ENCODE data around the gene BTBD17. TPM values are rescaled to one million over a fixed set of nuclear protein-coding genes. Genes with fewer than 3 reads are reported as not detected.

Gene BTBD17
- polyA plus RNA-seq, 3 donors from 2014 or later, result 0.21 TPM; not detected in 2

- Mint-ChIP-seq H3K27ac (no peak overlapping the region), H3K36me3 (no peaks in the 10 kb centered on the region), H3K9me3 (no peaks in the 10 kb centered on the region), H3K4me1 (peaks cover 6 to 10% of the 10 kb centered on the region in 2 donors), H3K4me3 (no peak overlapping the region), H3K27me3 (ENCODE audit: low read depth in 3 of 3) (peaks cover 2 to 7% (median 4%) of the 10 kb centered on the region in 3 donors)
- no peak for DNase-seq
These were observed 53.5 kb downstream of the BTBD17 start for GRCh38 chr17:74307984-74308773.

Other genes starting within 250 kb of the BTBD17 start
- gene RPL38, start 158.2 kb downstream of the BTBD17 start, polyA plus RNA-seq, result 1,000 to 10,000 TPM in 1 of 3 donors, 100 to 1,000 TPM in 2; 638 to 1,583 (median 956) TPM
- 1 to 10 TPM in 2 of 3 donors, under 1 TPM in 1; 0.15 to 2.0 (median 1.1) TPM for gene TTYH2, start 148.3 kb downstream of the BTBD17 start, polyA plus RNA-seq
- gene DNAI2, start 87.6 kb downstream of the BTBD17 start, polyA plus RNA-seq, result under 1 TPM in 1 of 3 donors, not detected in 2; 0.74 TPM
- gene KIF19, start 35.6 kb downstream of the BTBD17 start, polyA plus RNA-seq, result 1 to 10 TPM; 1.9 to 6.1 (median 4.1) TPM
- gene GPR142, start 5.6 kb upstream of the BTBD17 start, polyA plus RNA-seq, result under 1 TPM in 1 of 3 donors, not detected in 2; 0.49 TPM
- 1 to 10 TPM in 1 of 3 donors, under 1 TPM in 1, not detected in 1; 0.89 to 3.2 TPM for gene GPRC5C, start 70.2 kb upstream of the BTBD17 start, polyA plus RNA-seq
- gene CD300A, start 104.8 kb upstream of the BTBD17 start, polyA plus RNA-seq, result 100 to 1,000 TPM; 357 to 514 (median 505) TPM
- 1 to 10 TPM; 4.2 to 6.3 (median 5.5) TPM for gene CD300LB, start 169.6 kb upstream of the BTBD17 start, polyA plus RNA-seq
- 10 to 100 TPM; 14.4 to 37.4 (median 21.2) TPM for gene CD300C, start 184.2 kb upstream of the BTBD17 start, polyA plus RNA-seq
- gene CD300H, start 205.6 kb upstream of the BTBD17 start, polyA plus RNA-seq, result 1 to 10 TPM in 2 of 3 donors, not detected in 1; 3.2 to 6.4 TPM
- not detected for gene CD300LD, start 230.4 kb upstream of the BTBD17 start, polyA plus RNA-seq

All from immature natural killer cell (primary cell).